GM18861 (cell line): Measurements from ENCODE around the gene LIMS1.
"Not testable (repeated sequence)": the region's sequence is repeated elsewhere in the genome, so short reads cannot be mapped to it uniquely, and the experiment has no call there.

Experiments used
- ATAC-seq: cut with Tn5 transposase; IDR thresholded peaks from one replicate; pipeline ENCODE4 v1.9.1; 2021; ENCODE audit not compliant: unreplicated experiment

The LIMS1 gene

GRCh38 chr2:108585436-108585835, 51.2 kb downstream of the LIMS1 start:
- ATAC-seq, result no peak

- ATAC-seq, result no peak
Measured at GRCh38 chr2:108586116-108586515, 51.8 kb downstream of the LIMS1 start.

- ATAC-seq, result no peak
Measured at GRCh38 chr2:108586631-108587030, 52.4 kb downstream of the LIMS1 start.

- no peak for ATAC-seq
Measured at GRCh38 chr2:108587621-108588020, 53.4 kb downstream of the LIMS1 start.

GRCh38 chr2:108588070-108588668, 53.9 kb downstream of the LIMS1 start:
- ATAC-seq, result peak; percentile 52

- ATAC-seq, result no peak
Measured at GRCh38 chr2:108589372-108589771, 55.1 kb downstream of the LIMS1 start.

- no peak for ATAC-seq
Measured at GRCh38 chr2:108589781-108590180, 55.5 kb downstream of the LIMS1 start.

- no peak for ATAC-seq
Measured at GRCh38 chr2:108591163-108591562, 56.9 kb downstream of the LIMS1 start.

GRCh38 chr2:108593547-108594098, 59.4 kb downstream of the LIMS1 start:
- ATAC-seq, result peak; percentile 3

- peak; percentile 93 for ATAC-seq
Measured at GRCh38 chr2:108594132-108594981, 60.1 kb downstream of the LIMS1 start.

- ATAC-seq, result peak; percentile 70
Measured at GRCh38 chr2:108594982-108595464, 60.8 kb downstream of the LIMS1 start.

GRCh38 chr2:108595771-108596170, 61.5 kb downstream of the LIMS1 start:
- not testable (repeated sequence) for ATAC-seq

- ATAC-seq, result not testable (repeated sequence)
Measured at GRCh38 chr2:108597105-108597744, 63.0 kb downstream of the LIMS1 start.

- ATAC-seq, result not testable (repeated sequence)
Measured at GRCh38 chr2:108601199-108601598, 66.9 kb downstream of the LIMS1 start.

GRCh38 chr2:108602422-108602821, 68.2 kb downstream of the LIMS1 start:
- ATAC-seq, result no peak

- no peak for ATAC-seq
Measured at GRCh38 chr2:108604196-108604595, 69.9 kb downstream of the LIMS1 start.

- ATAC-seq, result peak; percentile 58
Measured at GRCh38 chr2:108605947-108606346, 71.7 kb downstream of the LIMS1 start.

- ATAC-seq, result no peak
Measured at GRCh38 chr2:108607706-108608301, 73.5 kb downstream of the LIMS1 start.

- no peak for ATAC-seq
Measured at GRCh38 chr2:108611021-108611420, 76.8 kb downstream of the LIMS1 start.

GRCh38 chr2:108612153-108612513, 77.9 kb downstream of the LIMS1 start:
- ATAC-seq, result peak; percentile 69
